H1 (cell line): Measurements from ENCODE around the gene GIPR. TPM values are rescaled to one million over a fixed set of nuclear protein-coding genes. Genes with fewer than 3 reads are reported as not detected.
A peak's percentile ranks its signal among the peaks of the same experiment; 100 is the strongest.

Experiments used
- SP4 ChIP-seq: IDR thresholded peaks from 2 replicates; pipeline ENCODE4 v1.6.1; 2012; ENCODE audit warnings: low read length, inconsistent platforms
- polyA plus RNA-seq, 7 experiments: library from polyadenylated mRNA; depleted of rRNA in 3 of 7; stranded (reverse) in 5 of 7; unstranded in 2 of 7; fragments of >200 nt in 5 of 7; fragments of 200-250 nt in 2 of 7; gene quantifications; 1 replicate in 5 of 7; 2 replicates in 1 of 7; 4 replicates in 1 of 7; pipeline versions ENCODE4 v1.2.1 to v1.2.3, GENCODE V29; 2011 to 2013; ENCODE audit warnings: missing spikeins in 2 of 7, mixed read lengths in 2 of 7
- total RNA-seq: library from RNA; stranded (reverse); fragmentation: NEBNext Ultra II Directional; extraction: Animal tissue kit (Norgen Biotek cat#: 25700); gene quantifications from 2 replicates; pipeline ENCODE4 v1.2.1, GENCODE V29; 2021

Gene GIPR
- total and polyA plus RNA-seq, 2 of the 8 experiments (the other 6 are each of a cell fraction or from before 2014, with no cell fraction given): 0.42 to 1.3 TPM

DNA sequence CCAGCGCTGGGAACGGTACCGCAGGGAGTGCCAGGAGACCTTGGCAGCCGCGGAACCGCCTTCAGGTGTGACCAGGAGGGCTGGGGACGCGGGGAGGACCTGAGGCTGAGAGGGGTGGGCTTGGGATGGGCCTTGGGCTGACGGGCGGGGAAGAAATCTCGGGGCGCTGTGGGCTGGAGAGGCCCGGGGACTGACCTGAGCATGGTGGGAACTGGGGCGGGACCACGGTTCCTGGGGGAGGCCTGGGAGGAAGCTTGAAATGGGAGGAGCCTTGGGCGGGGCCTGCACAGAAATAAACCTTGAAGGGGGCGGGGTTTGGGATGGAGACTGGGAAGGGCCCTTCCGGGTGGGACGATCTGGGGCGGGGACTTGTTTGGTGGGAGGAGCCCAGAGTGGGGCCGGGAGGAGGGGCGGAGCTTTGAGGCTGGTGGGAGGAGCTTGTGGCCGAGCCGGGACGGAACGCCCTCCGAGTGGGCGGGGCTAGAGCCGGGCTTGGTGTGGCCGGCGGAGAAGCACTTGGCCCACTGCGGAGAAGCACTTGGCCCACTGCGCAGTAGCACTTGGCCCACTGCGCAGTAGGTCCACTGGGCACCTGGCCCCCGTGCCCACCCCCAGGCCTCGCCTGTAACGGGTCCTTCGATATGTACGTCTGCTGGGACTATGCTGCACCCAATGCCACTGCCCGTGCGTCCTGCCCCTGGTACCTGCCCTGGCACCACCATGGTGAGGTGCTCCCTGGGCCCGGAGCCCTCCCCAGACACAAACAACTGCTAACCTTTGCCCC lies 2.8 kb downstream of the GIPR start (continued):
- peak; percentile 54; the same call in 1 of the 2 replicates for TF ChIP-seq SP4
